Upper lobe of left lung (tissue), 6 donors: Measurements from ENCODE around the gene ARG1. TPM values are rescaled to one million over a fixed set of nuclear protein-coding genes. Genes with fewer than 3 reads are reported as not detected.

ENCODE experiments used
- ATAC-seq, 2 donors: fragments of 200-7000 bp; cut with Tn5 transposase; one replicate each; pipeline ENCODE4 v1.9.1; 2022; ENCODE audit warnings: mild to moderate bottlenecking in 2 of 2, moderate library complexity in 2 of 2; ENCODE audit not compliant: low FRiP score in 2 of 2
- DNase-seq, 2 donors: peaks; one replicate each; pipeline ENCODE4 v3.0.0-alpha.2; 2019 to 2020
- H3K27ac ChIP-seq, 4 donors: fragments of 200-600 bp; sonication (generic); one replicate each; pipeline ENCODE4 v1.5.1; 2016 to 2019
- H3K27me3 ChIP-seq, 4 donors: fragments of 200-600 bp; sonication (generic); one replicate each; pipeline ENCODE4 v1.5.1; 2017 to 2019
- H3K36me3 ChIP-seq, 4 donors: fragments of 200-600 bp; sonication (generic); one replicate each; pipeline ENCODE4 v1.5.1; 2016 to 2019
- H3K4me1 ChIP-seq, 4 donors: fragments of 200-600 bp; sonication (generic); one replicate each; pipeline ENCODE4 v1.5.1; 2018 to 2019
- H3K4me3 ChIP-seq, 4 donors: fragments of 200-600 bp; sonication (generic); one replicate each; pipeline ENCODE4 v1.5.1; 2017 to 2019; ENCODE audit warnings: mild to moderate bottlenecking in 2 of 4, moderate library complexity in 1 of 4
- H3K9me3 ChIP-seq, 4 donors: fragments of 200-600 bp; sonication (generic); one replicate each; pipeline ENCODE4 v1.5.1; 2018 to 2019
- EP300 ChIP-seq, 4 donors: sonication (generic); formaldehyde crosslinking; IDR thresholded peaks; one replicate each; pipeline ENCODE4 v1.5.1; 2017; ENCODE audit warnings: antibody characterized with exemption in 4 of 4, control low read depth in 2 of 4
- POLR2A ChIP-seq, 4 donors: fragments of 450-650 bp; IDR thresholded peaks; one replicate each; pipeline ENCODE4 v1.5.1; 2016 to 2017; ENCODE audit warnings: antibody characterized with exemption in 4 of 4, mild to moderate bottlenecking in 2 of 4
- POLR2AphosphoS5 ChIP-seq, 2 donors: sonication (generic); formaldehyde crosslinking; IDR thresholded peaks; one replicate each; pipeline ENCODE4 v1.5.1; 2017; ENCODE audit warnings: antibody characterized with exemption in 2 of 2
- WGBS, 2 donors: methylation state at CpG; one replicate each; pipeline ENCODE4 v1.1.5; 2017 to 2018; 5-methylcytosine and 5-hydroxymethylcytosine counted together
- total RNA-seq, 6 donors: library from RNA; depleted of rRNA in 4 of 6; stranded (reverse); fragments of >200 nt in 4 of 6; gene quantifications; one replicate each; pipeline versions ENCODE4 v1.1.0 to v1.2.1, GENCODE V29; 2016 to 2021
- TF ChIP-seq, protein P1 (sequence below), 6 experiments: fragments of 450-650 bp in 4 of 6; fragments of 200-600 bp in 2 of 6; sonication (generic) in 2 of 6; IDR thresholded peaks; one replicate each; pipeline ENCODE4 v1.5.1; 2016 to 2019; ENCODE audit warnings: antibody characterized with exemption in 6 of 6
- donor health status: DM: no; HTN: no; CAD: no; lungs with moderate emphysema.
- donor health status: DM: no; HTN: yes; CAD: no; lungs with severe emphysema.

ARG1 gene
- total RNA-seq, 6 donors from 2014 or later = 1.2 to 5.1 (median 3.7) TPM; not detected in 1

GRCh38 chr6:131561925-131562707 is 10.9 kb upstream of the ARG1 start:
- H3K4me3 ChIP-seq = no peak overlapping the region
- no peaks in the 10 kb centered on the region for H3K9me3 ChIP-seq
- no peak overlapping the region for H3K27ac ChIP-seq
- TF ChIP-seq EP300 (IDR thresholded peaks at IDR 0.05) (no peak), POLR2AphosphoS5 (IDR thresholded peaks at IDR 0.05) (no peak)
- ATAC-seq (no peak), DNase-seq (no peak)
- H3K4me1 ChIP-seq = no peaks in the 10 kb centered on the region
- no peaks in the 10 kb centered on the region for H3K36me3 ChIP-seq
- H3K27me3 ChIP-seq = no peaks in the 10 kb centered on the region
- 89 to 90% methylated on average over 4 of the region's 4 CpGs for whole genome bisulfite sequencing, 2 donors

DNA sequence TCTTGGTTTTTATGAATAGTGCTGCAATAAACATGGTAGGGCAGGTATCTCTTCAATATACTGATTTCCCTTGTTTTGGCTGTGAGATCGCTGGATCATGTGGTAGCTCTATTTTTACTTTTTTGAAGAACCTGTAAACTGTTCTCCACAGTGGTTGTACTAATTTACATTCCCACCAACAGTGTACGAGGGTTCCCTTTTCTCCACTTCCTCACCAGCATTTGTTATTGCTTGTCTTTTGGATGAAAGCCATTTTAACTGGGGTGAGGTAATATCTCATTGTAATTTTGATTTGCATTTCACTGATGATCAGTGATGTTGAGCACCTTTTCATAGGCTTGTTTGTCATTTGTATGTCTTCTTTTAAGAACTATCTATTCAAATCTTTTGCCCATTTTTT is 8.0 kb upstream of the ARG1 start:
- TF ChIP-seq POLR2A (IDR thresholded peaks at IDR 0.05) = no peak
- no peak for TF ChIP-seq EP300 (IDR thresholded peaks at IDR 0.05)
- no peak for TF ChIP-seq POLR2AphosphoS5 (IDR thresholded peaks at IDR 0.05)
- TF ChIP-seq, protein P1, sequence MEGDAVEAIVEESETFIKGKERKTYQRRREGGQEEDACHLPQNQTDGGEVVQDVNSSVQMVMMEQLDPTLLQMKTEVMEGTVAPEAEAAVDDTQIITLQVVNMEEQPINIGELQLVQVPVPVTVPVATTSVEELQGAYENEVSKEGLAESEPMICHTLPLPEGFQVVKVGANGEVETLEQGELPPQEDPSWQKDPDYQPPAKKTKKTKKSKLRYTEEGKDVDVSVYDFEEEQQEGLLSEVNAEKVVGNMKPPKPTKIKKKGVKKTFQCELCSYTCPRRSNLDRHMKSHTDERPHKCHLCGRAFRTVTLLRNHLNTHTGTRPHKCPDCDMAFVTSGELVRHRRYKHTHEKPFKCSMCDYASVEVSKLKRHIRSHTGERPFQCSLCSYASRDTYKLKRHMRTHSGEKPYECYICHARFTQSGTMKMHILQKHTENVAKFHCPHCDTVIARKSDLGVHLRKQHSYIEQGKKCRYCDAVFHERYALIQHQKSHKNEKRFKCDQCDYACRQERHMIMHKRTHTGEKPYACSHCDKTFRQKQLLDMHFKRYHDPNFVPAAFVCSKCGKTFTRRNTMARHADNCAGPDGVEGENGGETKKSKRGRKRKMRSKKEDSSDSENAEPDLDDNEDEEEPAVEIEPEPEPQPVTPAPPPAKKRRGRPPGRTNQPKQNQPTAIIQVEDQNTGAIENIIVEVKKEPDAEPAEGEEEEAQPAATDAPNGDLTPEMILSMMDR (IDR thresholded peaks at IDR 0.05) = no peak
- H3K4me3 ChIP-seq = no peak overlapping the region
- DNase-seq (no peak), ATAC-seq (no peak)
- 36 to 61% methylated on average over 2 of the region's 2 CpGs for WGBS, 2 donors
- H3K4me1 ChIP-seq = no peaks in the 10 kb centered on the region
- H3K27ac ChIP-seq = no peak overlapping the region
- no peaks in the 10 kb centered on the region for H3K9me3 ChIP-seq
- H3K27me3 ChIP-seq = no peaks in the 10 kb centered on the region
- no peaks in the 10 kb centered on the region for H3K36me3 ChIP-seq

GRCh38 chr6:131568726-131569125 is 4.3 kb upstream of the ARG1 start:
- H3K36me3 ChIP-seq = no peaks in the 10 kb centered on the region
- no peaks in the 10 kb centered on the region for H3K27me3 ChIP-seq
- H3K4me1 ChIP-seq = no peaks in the 10 kb centered on the region
- 69 to 83% methylated on average over 4 of the region's 4 CpGs for WGBS, 2 donors
- H3K4me3 ChIP-seq = no peak overlapping the region
- no peak overlapping the region for H3K27ac ChIP-seq
- no peaks in the 10 kb centered on the region for H3K9me3 ChIP-seq
- TF ChIP-seq, protein P1 (IDR thresholded peaks at IDR 0.05) = no peak
- no peak for TF ChIP-seq POLR2AphosphoS5 (IDR thresholded peaks at IDR 0.05)
- no peak for TF ChIP-seq EP300 (IDR thresholded peaks at IDR 0.05)
- TF ChIP-seq POLR2A (IDR thresholded peaks at IDR 0.05) = no peak
- DNase-seq (no peak), ATAC-seq (no peak)

DNA sequence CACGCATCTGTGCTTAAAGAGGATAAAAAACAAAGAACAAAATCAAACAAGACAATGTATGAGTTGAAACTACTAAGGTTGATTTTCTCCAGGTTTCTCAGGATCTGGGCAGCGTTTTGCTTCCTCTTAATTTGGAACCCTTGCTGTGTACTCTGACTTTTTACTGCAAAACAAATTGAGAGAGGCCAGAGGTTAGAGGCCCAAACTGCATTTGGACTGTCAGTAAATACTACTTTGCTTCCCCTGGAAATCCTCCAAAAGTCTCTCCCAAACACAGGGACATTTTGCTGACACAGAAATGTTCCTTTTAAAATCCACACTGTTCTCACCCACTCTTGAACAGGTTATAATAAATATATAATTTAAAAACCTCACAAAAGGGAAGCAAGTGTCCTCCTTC is 1.1 kb downstream of the ARG1 start:
- Histone ChIP-seq H3K27me3 (no peaks in the 10 kb centered on the region), H3K4me3 (no peak overlapping the region), H3K36me3 (peaks cover 0 to 20% (median 2%) of the 10 kb centered on the region in 4 donors), H3K27ac (peak overlapping the region in 2 of 4 donors; percentile 11 to 52), H3K9me3 (no peaks in the 10 kb centered on the region), H3K4me1 (no peaks in the 10 kb centered on the region)
- no peak for ATAC-seq
- WGBS, 2 donors = 59 to 69% methylated on average over 2 of the region's 2 CpGs
- TF ChIP-seq POLR2A (IDR thresholded peaks at IDR 0.05) = no peak
- TF ChIP-seq EP300 (IDR thresholded peaks at IDR 0.05) = no peak
- TF ChIP-seq POLR2AphosphoS5 (IDR thresholded peaks at IDR 0.05) = no peak
- TF ChIP-seq, protein P1 (IDR thresholded peaks at IDR 0.05) = no peak
- no peak for DNase-seq

DNA sequence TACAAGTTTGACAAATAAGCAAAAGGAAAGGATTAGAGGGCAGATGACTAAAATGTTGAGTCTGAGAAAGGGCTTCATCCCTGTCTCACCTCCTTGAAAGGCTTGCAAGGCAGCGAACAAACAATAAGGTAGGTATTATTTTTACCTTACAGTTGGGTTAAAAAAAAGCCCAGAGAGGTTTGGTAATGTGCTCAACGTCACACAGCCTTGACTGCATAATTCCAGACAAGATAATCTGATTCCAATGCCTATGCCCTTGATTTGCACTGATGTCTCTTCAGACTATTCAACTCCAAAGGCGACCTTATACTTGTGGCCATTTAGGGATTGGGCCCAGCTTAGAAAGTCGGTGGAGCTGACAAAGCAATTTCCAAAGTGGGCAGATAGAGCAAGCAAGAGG is 1.7 kb downstream of the ARG1 start:
- 95 to 96% methylated on average over 4 of the region's 4 CpGs for WGBS, 2 donors
- DNase-seq = no peak
- Histone ChIP-seq H3K9me3 (no peaks in the 10 kb centered on the region), H3K36me3 (peaks cover 0 to 25% (median 3%) of the 10 kb centered on the region in 4 donors), H3K27ac (peak overlapping the region in 2 of 4 donors; percentile 52 to 55), H3K4me1 (no peaks in the 10 kb centered on the region), H3K4me3 (no peak overlapping the region), H3K27me3 (no peaks in the 10 kb centered on the region)
- TF ChIP-seq EP300 (IDR thresholded peaks at IDR 0.05) (no peak), POLR2A (IDR thresholded peaks at IDR 0.05) (no peak), POLR2AphosphoS5 (IDR thresholded peaks at IDR 0.05) (no peak)
- TF ChIP-seq, protein P1 (IDR thresholded peaks at IDR 0.05) = no peak
- ATAC-seq = no peak
